ENCODE data around the gene FUT4. TPM values are rescaled to one million over a fixed set of nuclear protein-coding genes. Genes with fewer than 3 reads are reported as not detected.

Gene FUT4
- total RNA-seq, 2 donors from 2014 or later, result 10.5 to 13.5 TPM

DNA sequence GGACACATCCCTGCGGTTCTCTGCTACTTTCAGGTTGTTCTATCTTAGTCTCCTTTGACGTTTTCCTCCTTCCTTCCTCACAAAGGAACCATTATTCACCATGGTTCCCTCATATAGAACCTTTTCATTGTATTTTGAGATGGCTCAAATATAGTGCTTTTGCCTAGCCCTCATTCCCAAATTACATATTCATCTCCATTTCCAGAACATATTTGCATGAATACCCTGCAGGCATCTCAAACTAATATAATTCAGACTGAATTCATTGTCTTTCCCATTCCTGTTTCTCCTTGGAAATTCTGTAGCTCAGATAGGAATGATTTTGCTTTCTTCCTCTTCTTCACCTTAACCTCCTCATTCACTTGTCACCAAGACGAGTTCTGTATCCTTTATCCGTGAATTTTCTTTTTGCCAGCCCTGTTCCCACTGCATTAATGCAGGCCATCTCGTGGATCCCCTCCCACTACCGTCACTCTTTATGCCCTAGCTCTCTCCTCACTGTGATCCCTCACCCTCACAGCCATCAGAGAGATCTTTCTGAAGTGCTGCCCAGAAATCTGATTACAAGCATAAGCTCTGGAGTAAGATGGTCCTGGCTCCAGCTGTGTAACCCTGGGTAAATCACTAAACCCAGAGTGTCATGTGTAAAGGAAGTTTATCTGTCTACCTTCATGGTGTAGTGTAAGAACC is 46.8 kb downstream of the FUT4 start:
- TF ChIP-seq, protein P1, sequence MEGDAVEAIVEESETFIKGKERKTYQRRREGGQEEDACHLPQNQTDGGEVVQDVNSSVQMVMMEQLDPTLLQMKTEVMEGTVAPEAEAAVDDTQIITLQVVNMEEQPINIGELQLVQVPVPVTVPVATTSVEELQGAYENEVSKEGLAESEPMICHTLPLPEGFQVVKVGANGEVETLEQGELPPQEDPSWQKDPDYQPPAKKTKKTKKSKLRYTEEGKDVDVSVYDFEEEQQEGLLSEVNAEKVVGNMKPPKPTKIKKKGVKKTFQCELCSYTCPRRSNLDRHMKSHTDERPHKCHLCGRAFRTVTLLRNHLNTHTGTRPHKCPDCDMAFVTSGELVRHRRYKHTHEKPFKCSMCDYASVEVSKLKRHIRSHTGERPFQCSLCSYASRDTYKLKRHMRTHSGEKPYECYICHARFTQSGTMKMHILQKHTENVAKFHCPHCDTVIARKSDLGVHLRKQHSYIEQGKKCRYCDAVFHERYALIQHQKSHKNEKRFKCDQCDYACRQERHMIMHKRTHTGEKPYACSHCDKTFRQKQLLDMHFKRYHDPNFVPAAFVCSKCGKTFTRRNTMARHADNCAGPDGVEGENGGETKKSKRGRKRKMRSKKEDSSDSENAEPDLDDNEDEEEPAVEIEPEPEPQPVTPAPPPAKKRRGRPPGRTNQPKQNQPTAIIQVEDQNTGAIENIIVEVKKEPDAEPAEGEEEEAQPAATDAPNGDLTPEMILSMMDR (IDR thresholded peaks at IDR 0.05), result no peak
- no peak for TF ChIP-seq POLR2A (IDR thresholded peaks at IDR 0.05)
- H3K27ac ChIP-seq, result no peak overlapping the region
- intact Hi-C loops (cut with DNase I), result no loop called here

DNA sequence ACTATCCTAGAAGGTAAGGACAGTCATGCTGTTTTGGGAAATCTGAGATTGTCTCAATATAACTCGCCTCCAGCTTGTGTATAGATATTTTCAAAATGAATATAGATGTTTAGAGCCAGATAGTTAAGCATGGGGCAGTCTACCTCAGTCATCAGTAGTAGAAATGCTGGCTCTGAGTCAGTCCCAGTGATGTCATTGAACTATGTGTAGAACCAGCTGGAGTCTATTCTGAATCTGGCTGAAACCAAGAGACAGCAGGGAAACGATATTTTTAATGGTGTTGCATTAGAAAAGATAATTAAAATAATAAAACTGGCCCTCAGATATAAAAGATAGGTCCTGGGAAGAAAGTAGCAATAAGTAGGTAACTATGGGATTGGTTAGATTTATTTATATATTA is 49.3 kb downstream of the FUT4 start:
- intact Hi-C loops (cut with DNase I), result no loop called here
- WGBS, 2 donors, result 58 to 74% methylated on average over 2 of the region's 2 CpGs
- no peak overlapping the region for H3K4me3 ChIP-seq
- no peak for ATAC-seq
- DNase-seq, result no peak
- H3K9me3 ChIP-seq, result no peaks in the 10 kb centered on the region
- H3K27ac ChIP-seq, result no peak overlapping the region
- TF ChIP-seq POLR2A (IDR thresholded peaks at IDR 0.05), result no peak
- TF ChIP-seq, protein P1 (IDR thresholded peaks at IDR 0.05), result no peak
- H3K27me3 ChIP-seq, result no peaks in the 10 kb centered on the region
- peaks cover 6% of the 10 kb centered on the region for H3K4me1 ChIP-seq
- H3K36me3 ChIP-seq (replicated peaks in 1 of 2; ENCODE audit: insufficient read depth in 1 of 2, low read depth in 2 of 2), result peaks cover 0 to 2% of the 10 kb centered on the region in 2 donors

More for the DNA sequence above, 46.8 kb downstream of the FUT4 start:
- no peak for ATAC-seq
- Histone ChIP-seq H3K27me3 (no peaks in the 10 kb centered on the region), H3K4me1 (peaks cover 9% of the 10 kb centered on the region), H3K9me3 (no peaks in the 10 kb centered on the region), H3K36me3 (replicated peaks in 1 of 2; ENCODE audit: insufficient read depth in 1 of 2, low read depth in 2 of 2) (peaks cover 0 to 2% of the 10 kb centered on the region in 2 donors), H3K4me3 (no peak overlapping the region)
- no peak for DNase-seq
- 66 to 68% methylated on average over 6 of the region's 6 CpGs for WGBS, 2 donors

DNA sequence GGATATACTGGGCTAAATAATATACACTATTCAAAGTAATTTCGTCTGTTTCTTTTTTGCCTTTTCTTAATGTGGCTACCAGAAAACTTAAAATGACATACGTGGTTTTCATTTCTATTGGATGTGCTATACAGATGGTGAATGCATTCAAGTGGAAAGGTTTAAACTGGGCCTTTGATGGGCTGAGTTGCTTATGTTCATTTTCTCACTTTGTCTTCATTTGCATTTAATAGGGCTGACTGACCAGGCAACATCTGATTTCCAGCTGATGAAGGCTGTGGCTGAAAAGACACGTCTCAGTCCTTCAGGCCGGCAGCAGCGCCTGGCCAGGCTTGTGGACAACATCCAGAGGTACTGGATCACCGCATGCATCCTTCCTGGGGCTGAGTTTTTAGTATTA is 51.4 kb downstream of the FUT4 start:
- H3K27ac ChIP-seq, result no peak overlapping the region
- ATAC-seq (no peak), DNase-seq (no peak)
- intact Hi-C loops (cut with DNase I), result no loop called here
- H3K9me3 ChIP-seq, result no peaks in the 10 kb centered on the region
- H3K4me1 ChIP-seq, result no peaks in the 10 kb centered on the region
- no peaks in the 10 kb centered on the region for H3K27me3 ChIP-seq
- no peak for TF ChIP-seq POLR2A (IDR thresholded peaks at IDR 0.05)
- TF ChIP-seq, protein P1 (IDR thresholded peaks at IDR 0.05), result no peak
- H3K36me3 ChIP-seq (replicated peaks in 1 of 2; ENCODE audit: insufficient read depth in 1 of 2, low read depth in 2 of 2), result peaks cover 0 to 3% of the 10 kb centered on the region in 2 donors
- 88 to 91% methylated on average over 6 of the region's 6 CpGs for WGBS, 2 donors
- H3K4me3 ChIP-seq, result no peak overlapping the region

GRCh38 chr11:94597896-94598295 is 54.2 kb downstream of the FUT4 start:
- Histone ChIP-seq H3K4me3 (no peak overlapping the region), H3K27ac (no peak overlapping the region), H3K36me3 (replicated peaks in 1 of 2; ENCODE audit: insufficient read depth in 1 of 2, low read depth in 2 of 2) (peaks cover 0 to 3% of the 10 kb centered on the region in 2 donors), H3K27me3 (no peaks in the 10 kb centered on the region), H3K9me3 (no peaks in the 10 kb centered on the region), H3K4me1 (peaks cover 18% of the 10 kb centered on the region)
- DNase-seq (peak in 2 of 4 donors; percentile 23 to 27), ATAC-seq (no peak)
- TF ChIP-seq, protein P1 (IDR thresholded peaks at IDR 0.05), result peak in 4 of 7 experiments; percentile 22 to 38 (median 32)
- no peak for TF ChIP-seq POLR2A (IDR thresholded peaks at IDR 0.05)
- intact Hi-C loops (cut with DNase I), result no loop called here
- WGBS, 2 donors, result 57 to 79% methylated on average over 2 of the region's 2 CpGs

Other genes with a start within 250 kb of the FUT4 start
- not detected for gene IZUMO1R, start 239.3 kb upstream of the FUT4 start, total RNA-seq
- gene GPR83, start 142.5 kb upstream of the FUT4 start, total RNA-seq, result not detected
- 10 to 100 TPM in 1 of 2 donors, 1 to 10 TPM in 1; 9.2 to 18.9 TPM for gene MRE11, start 50.1 kb upstream of the FUT4 start, total RNA-seq
- gene ANKRD49, start 49.9 kb upstream of the FUT4 start, total RNA-seq, result 10 to 100 TPM; 12.5 to 13.5 TPM
- gene C11orf97, start 31.5 kb upstream of the FUT4 start, total RNA-seq, result not detected
- 10 to 100 TPM in 1 of 2 donors, 1 to 10 TPM in 1; 6.5 to 13.2 TPM for gene PIWIL4, start 23.4 kb downstream of the FUT4 start, total RNA-seq
- 10 to 100 TPM; 20.4 to 21.5 TPM for gene AMOTL1, start 224.4 kb downstream of the FUT4 start, total RNA-seq

All from body of pancreas (tissue), 4 donors.